Measurements from ENCODE around the gene MUC4.

MUC4 gene

GRCh38 chr3:195811756-195812155 is at the start of gene MUC4:
TSS of gene MUC4 (minus strand) at chr3:195811929. CDS start at chr3:195811817, 112 bp downstream.
- in situ Hi-C loops (cut with MboI; ENCODE audit: low pct_unique_long_range_greater_than_20kb, low sequenced_read_pairs): loop anchor here (10.0 kb wide), 1 partner anchor 57 kb away; no protein-coding TSS in a partner anchor
- no peak for DNase-seq

- in situ Hi-C loops (cut with MboI; ENCODE audit: low pct_unique_long_range_greater_than_20kb, low sequenced_read_pairs): no loop called here
- DNase-seq: no peak
Observed at GRCh38 chr3:195860456-195860855, 48.7 kb upstream of the MUC4 start.

GRCh38 chr3:195859846-195860411 is 48.2 kb upstream of the MUC4 start:
- in situ Hi-C loops (cut with MboI; ENCODE audit: low pct_unique_long_range_greater_than_20kb, low sequenced_read_pairs): no loop called here
- no peak for DNase-seq

GRCh38 chr3:195859061-195859845 is 47.5 kb upstream of the MUC4 start:
- in situ Hi-C loops (cut with MboI; ENCODE audit: low pct_unique_long_range_greater_than_20kb, low sequenced_read_pairs): no loop called here

GRCh38 chr3:195856410-195857084 is 44.8 kb upstream of the MUC4 start:
- in situ Hi-C loops (cut with MboI; ENCODE audit: low pct_unique_long_range_greater_than_20kb, low sequenced_read_pairs): no loop called here
- DNase-seq: peak; percentile 80

More at GRCh38 chr3:195859061-195859845, 47.5 kb upstream of the MUC4 start:
- DNase-seq: peak; percentile 79

- no peak for DNase-seq
- in situ Hi-C loops (cut with MboI; ENCODE audit: low pct_unique_long_range_greater_than_20kb, low sequenced_read_pairs): no loop called here
Observed at GRCh38 chr3:195855471-195856409, 44.0 kb upstream of the MUC4 start.

- no peak for DNase-seq
- in situ Hi-C loops (cut with MboI; ENCODE audit: low pct_unique_long_range_greater_than_20kb, low sequenced_read_pairs): no loop called here
Observed at GRCh38 chr3:195854628-195855294, 43.0 kb upstream of the MUC4 start.

- DNase-seq: no peak
- in situ Hi-C loops (cut with MboI; ENCODE audit: low pct_unique_long_range_greater_than_20kb, low sequenced_read_pairs): no loop called here
Observed at GRCh38 chr3:195853996-195854395, 42.3 kb upstream of the MUC4 start.

GRCh38 chr3:195853036-195853435 is 41.3 kb upstream of the MUC4 start:
- DNase-seq: no peak
- in situ Hi-C loops (cut with MboI; ENCODE audit: low pct_unique_long_range_greater_than_20kb, low sequenced_read_pairs): no loop called here

GRCh38 chr3:195850857-195851543 is 39.3 kb upstream of the MUC4 start:
- peak; percentile 93 for DNase-seq
- in situ Hi-C loops (cut with MboI; ENCODE audit: low pct_unique_long_range_greater_than_20kb, low sequenced_read_pairs): no loop called here

- DNase-seq: no peak
- in situ Hi-C loops (cut with MboI; ENCODE audit: low pct_unique_long_range_greater_than_20kb, low sequenced_read_pairs): no loop called here
Observed at GRCh38 chr3:195849322-195850074, 37.8 kb upstream of the MUC4 start.

- no peak for DNase-seq
- in situ Hi-C loops (cut with MboI; ENCODE audit: low pct_unique_long_range_greater_than_20kb, low sequenced_read_pairs): no loop called here
Observed at GRCh38 chr3:195847055-195847950, 35.6 kb upstream of the MUC4 start.

GRCh38 chr3:195845483-195845882 is 33.8 kb upstream of the MUC4 start:
- in situ Hi-C loops (cut with MboI; ENCODE audit: low pct_unique_long_range_greater_than_20kb, low sequenced_read_pairs): no loop called here

GRCh38 chr3:195844671-195845218 is 33.0 kb upstream of the MUC4 start:
- DNase-seq: no peak
- in situ Hi-C loops (cut with MboI; ENCODE audit: low pct_unique_long_range_greater_than_20kb, low sequenced_read_pairs): no loop called here

More at GRCh38 chr3:195845483-195845882, 33.8 kb upstream of the MUC4 start:
- no peak for DNase-seq

GRCh38 chr3:195839260-195840010 is 27.7 kb upstream of the MUC4 start:
- in situ Hi-C loops (cut with MboI; ENCODE audit: low pct_unique_long_range_greater_than_20kb, low sequenced_read_pairs): no loop called here

GRCh38 chr3:195838714-195839113 is 27.0 kb upstream of the MUC4 start:
- no peak for DNase-seq
- in situ Hi-C loops (cut with MboI; ENCODE audit: low pct_unique_long_range_greater_than_20kb, low sequenced_read_pairs): no loop called here

More at GRCh38 chr3:195839260-195840010, 27.7 kb upstream of the MUC4 start:
- DNase-seq: no peak

Data from KBM-7 (cell line).